ENCODE data around the gene CMIP. TPM values are rescaled to one million over a fixed set of nuclear protein-coding genes. Genes with fewer than 3 reads are reported as not detected.

CMIP gene
- total RNA-seq, 1 experiment from 2014 or later, result 48.2 TPM

GRCh38 chr16:81419806-81420205, 24.8 kb upstream of the CMIP start:
- Mint-ChIP-seq H3K27me3 (ENCODE audit: low read depth) (no peaks in the 10 kb centered on the region; the same call in 1 of the 2 replicates), H3K9me3 (peaks cover 0 to 6% of the 10 kb centered on the region in 2 experiments; a peak in 2 of 5 replicates), H3K4me1 (peaks cover 12 to 13% of the 10 kb centered on the region in 2 experiments), H3K36me3 (ENCODE audit: insufficient read depth in 1 of 3, low read depth in 3 of 3) (no peaks in the 10 kb centered on the region), H3K4me3 (no peak overlapping the region), H3K27ac (no peak overlapping the region)
- Histone ChIP-seq H3K23me2 (ENCODE audit: insufficient read length, low read depth, low read length, poor library complexity, severe bottlenecking) (no peaks in the 10 kb centered on the region), H4K5ac (ENCODE audit: insufficient read length, low read depth, low read length) (no peak overlapping the region), H2AFZ (ENCODE audit: low read length) (no peak overlapping the region), H3K4ac (ENCODE audit: low read depth, low read length) (no peak overlapping the region), H3K79me2 (ENCODE audit: insufficient read depth, low read length) (no peaks in the 10 kb centered on the region), H3K79me1 (ENCODE audit: insufficient read depth, low read depth, low read length, poor library complexity, severe bottlenecking) (no peaks in the 10 kb centered on the region), H3K23ac (ENCODE audit: insufficient read length, low read depth, low read length) (no peak overlapping the region), H2BK20ac (ENCODE audit: low read depth, low read length, poor library complexity, severe bottlenecking) (no peak overlapping the region), H3K56ac (ENCODE audit: insufficient read length, low read depth, low read length) (no peak overlapping the region), H2AK5ac (ENCODE audit: insufficient read length, low read length) (no peak overlapping the region), H4K20me1 (ENCODE audit: control insufficient read depth, insufficient read depth, insufficient read length) (no peaks in the 10 kb centered on the region), H3K9me3 (ENCODE audit: control insufficient read depth, low read depth, low read length) (no peaks in the 10 kb centered on the region), H2BK12ac (ENCODE audit: insufficient read length, low read depth, low read length) (no peak overlapping the region), H3K27me3 (ENCODE audit: insufficient read depth, low read length) (no peaks in the 10 kb centered on the region), H3K27ac (ENCODE audit: insufficient read length, low read depth, low read length) (no peak overlapping the region), H4K91ac (ENCODE audit: insufficient read length, low read depth, low read length) (no peak overlapping the region), H3K14ac (ENCODE audit: insufficient read depth, low read length) (no peak overlapping the region), H3K9ac (ENCODE audit: extremely low read depth, insufficient read length, low read length) (no peak overlapping the region), H2BK5ac (ENCODE audit: insufficient read length, low read length) (no peak overlapping the region), H4K8ac (replicated peaks; ENCODE audit: insufficient read length, low read depth, low read length) (no peak overlapping the region), H2BK120ac (ENCODE audit: low read depth, low read length, poor library complexity, severe bottlenecking) (no peak overlapping the region), H2BK15ac (ENCODE audit: low read depth, low read length) (no peak overlapping the region), H3T11ph (ENCODE audit: low read length) (no peak overlapping the region), H3K18ac (ENCODE audit: insufficient read length, low read depth, low read length) (no peak overlapping the region), H3K4me1 (ENCODE audit: insufficient read depth, low read length) (peaks cover 2% of the 10 kb centered on the region; the same call in 1 of the 2 replicates), H3K4me2 (ENCODE audit: insufficient read depth, insufficient read length, low read length) (no peak overlapping the region)
- DNase-seq, result no peak
- no CpG with 5 or more reads among the region's 9 CpGs for whole genome bisulfite sequencing (ENCODE audit: extremely low coverage, insufficient read length, low lambda C conversion rate)
- TF ChIP-seq, protein P1, sequence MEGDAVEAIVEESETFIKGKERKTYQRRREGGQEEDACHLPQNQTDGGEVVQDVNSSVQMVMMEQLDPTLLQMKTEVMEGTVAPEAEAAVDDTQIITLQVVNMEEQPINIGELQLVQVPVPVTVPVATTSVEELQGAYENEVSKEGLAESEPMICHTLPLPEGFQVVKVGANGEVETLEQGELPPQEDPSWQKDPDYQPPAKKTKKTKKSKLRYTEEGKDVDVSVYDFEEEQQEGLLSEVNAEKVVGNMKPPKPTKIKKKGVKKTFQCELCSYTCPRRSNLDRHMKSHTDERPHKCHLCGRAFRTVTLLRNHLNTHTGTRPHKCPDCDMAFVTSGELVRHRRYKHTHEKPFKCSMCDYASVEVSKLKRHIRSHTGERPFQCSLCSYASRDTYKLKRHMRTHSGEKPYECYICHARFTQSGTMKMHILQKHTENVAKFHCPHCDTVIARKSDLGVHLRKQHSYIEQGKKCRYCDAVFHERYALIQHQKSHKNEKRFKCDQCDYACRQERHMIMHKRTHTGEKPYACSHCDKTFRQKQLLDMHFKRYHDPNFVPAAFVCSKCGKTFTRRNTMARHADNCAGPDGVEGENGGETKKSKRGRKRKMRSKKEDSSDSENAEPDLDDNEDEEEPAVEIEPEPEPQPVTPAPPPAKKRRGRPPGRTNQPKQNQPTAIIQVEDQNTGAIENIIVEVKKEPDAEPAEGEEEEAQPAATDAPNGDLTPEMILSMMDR (conservative IDR thresholded peaks at IDR 0.05), result no peak

Measured in H9 (cell line).